Stimulated activated CD4-positive, alpha-beta T cell treated with anti-CD3 and anti-CD28 coated beads, TNF-alpha, amount 100 ng/mL, for 1 hour (primary cell): Measurements from ENCODE around the gene SFTPD.
"Not testable (repeated sequence)": the region's sequence is repeated elsewhere in the genome, so short reads cannot be mapped to it uniquely, and the experiment has no call there.

Source experiments
- DNase-seq, 3 donors: peaks; one replicate each; pipeline ENCODE4 v3.0.0-alpha.2; 2020; ENCODE audit warnings: low read depth in 3 of 3, low spot score in 1 of 3

Gene SFTPD

GRCh38 chr10:79948976-79949722, at the start of gene SFTPD:
SFTPD (minus strand) TSS chr10:79949105; CDS start chr10:79946659, 2,446 bp downstream.
- DNase-seq: no peak

GRCh38 chr10:79995979-79996634, 47.2 kb upstream of the SFTPD start:
- DNase-seq: no peak

GRCh38 chr10:79994556-79994955, 45.7 kb upstream of the SFTPD start:
- no peak for DNase-seq

GRCh38 chr10:79988199-79988598, 39.3 kb upstream of the SFTPD start:
- DNase-seq: not testable (repeated sequence)

GRCh38 chr10:79986661-79987060, 37.8 kb upstream of the SFTPD start:
- DNase-seq: not testable (repeated sequence)

GRCh38 chr10:79985481-79986072, 36.7 kb upstream of the SFTPD start:
- DNase-seq: no peak

- no peak for DNase-seq
These were observed 35.9 kb upstream of the SFTPD start for GRCh38 chr10:79984851-79985250.

- no peak for DNase-seq
These were observed 34.5 kb upstream of the SFTPD start for GRCh38 chr10:79983286-79983909.

GRCh38 chr10:79982861-79983260, 34.0 kb upstream of the SFTPD start:
- no peak for DNase-seq

GRCh38 chr10:79982362-79982800, 33.5 kb upstream of the SFTPD start:
- DNase-seq: no peak

- DNase-seq: no peak
These were observed 32.8 kb upstream of the SFTPD start for GRCh38 chr10:79981450-79982361.

GRCh38 chr10:79980711-79981110, 31.8 kb upstream of the SFTPD start:
- no peak for DNase-seq

- no peak for DNase-seq
These were observed 31.2 kb upstream of the SFTPD start for GRCh38 chr10:79979976-79980687.

- no peak for DNase-seq
These were observed 30.5 kb upstream of the SFTPD start for GRCh38 chr10:79979310-79979975.

GRCh38 chr10:79976999-79977398, 28.1 kb upstream of the SFTPD start:
- no peak for DNase-seq

GRCh38 chr10:79970062-79970461, 21.2 kb upstream of the SFTPD start:
- DNase-seq: no peak

- no peak for DNase-seq
These were observed 999 bp downstream of the SFTPD start for GRCh38 chr10:79947787-79948424.

- DNase-seq: no peak
These were observed 1.9 kb downstream of the SFTPD start for GRCh38 chr10:79947083-79947415.
